Measurements from ENCODE around the gene DYSF.

DYSF gene

GRCh38 chr2:71503837-71504236 is 50.5 kb downstream of the DYSF start:
- no peak for DNase-seq

- DNase-seq, result no peak
These were observed 51.2 kb downstream of the DYSF start for GRCh38 chr2:71504611-71505010.

GRCh38 chr2:71505086-71505769 is 51.9 kb downstream of the DYSF start:
- no peak for DNase-seq

GRCh38 chr2:71505770-71506140 is 52.4 kb downstream of the DYSF start:
- DNase-seq, result no peak

- no peak for DNase-seq
These were observed 53.1 kb downstream of the DYSF start for GRCh38 chr2:71506222-71507153.

GRCh38 chr2:71507476-71507875 is 54.1 kb downstream of the DYSF start:
- DNase-seq, result no peak

- DNase-seq, result peak; percentile 27
These were observed 56.9 kb downstream of the DYSF start for GRCh38 chr2:71510196-71510807.

- no peak for DNase-seq
These were observed 57.6 kb downstream of the DYSF start for GRCh38 chr2:71510938-71511337.

GRCh38 chr2:71511776-71512175 is 58.4 kb downstream of the DYSF start:
- DNase-seq, result no peak

GRCh38 chr2:71512386-71512785 is 59.0 kb downstream of the DYSF start:
- DNase-seq, result no peak

- DNase-seq, result no peak
These were observed 59.7 kb downstream of the DYSF start for GRCh38 chr2:71513096-71513495.

GRCh38 chr2:71513721-71514120 is 60.4 kb downstream of the DYSF start:
- no peak for DNase-seq

- no peak for DNase-seq
These were observed 63.0 kb downstream of the DYSF start for GRCh38 chr2:71516253-71516888.

- no peak for DNase-seq
These were observed 64.5 kb downstream of the DYSF start for GRCh38 chr2:71517851-71518250.

- no peak for DNase-seq
These were observed 68.1 kb downstream of the DYSF start for GRCh38 chr2:71521436-71521950.

- no peak for DNase-seq
These were observed 71.1 kb downstream of the DYSF start for GRCh38 chr2:71524476-71524875.

- no peak for DNase-seq
These were observed 72.8 kb downstream of the DYSF start for GRCh38 chr2:71526141-71526540.

- DNase-seq, result no peak
These were observed 73.6 kb downstream of the DYSF start for GRCh38 chr2:71526975-71527374.

GRCh38 chr2:71528131-71528591 is 74.8 kb downstream of the DYSF start:
- DNase-seq, result no peak

- no peak for DNase-seq
These were observed 75.4 kb downstream of the DYSF start for GRCh38 chr2:71528749-71529148.

GRCh38 chr2:71530211-71530610 is 76.8 kb downstream of the DYSF start:
- DNase-seq, result no peak

- DNase-seq, result peak; percentile 37
These were observed 77.4 kb downstream of the DYSF start for GRCh38 chr2:71530641-71531332.
